ENCODE measurements around the gene PTGR2. TPM values are rescaled to one million over a fixed set of nuclear protein-coding genes. Genes with fewer than 3 reads are reported as not detected.
A peak's percentile ranks its signal among the peaks of the same experiment; 100 is the strongest.
"Not testable (repeated sequence)": the region's sequence is repeated elsewhere in the genome, so short reads cannot be mapped to it uniquely, and the experiment has no call there.

Gene PTGR2
- total RNA-seq, 1 donor from 2014 or later = 37.4 TPM

- H3K9me3 ChIP-seq (replicated peaks) = no peaks in the 10 kb centered on the region
- H3K4me3 ChIP-seq = no peak overlapping the region
- H3K36me3 ChIP-seq = no peaks in the 10 kb centered on the region
- intact Hi-C loops (cut with micrococcal nuclease) = no loop called here
- peak overlapping the region; percentile 21 for H3K27ac ChIP-seq (replicated peaks)
- peaks cover 13% of the 10 kb centered on the region for H3K4me1 ChIP-seq
- no peak for TF ChIP-seq CTCF (IDR thresholded peaks at IDR 0.05; ENCODE audit: borderline replicate concordance)
- H3K27me3 ChIP-seq (ENCODE audit: low read depth) = no peaks in the 10 kb centered on the region
- DNase-seq = no peak
These were observed 18.6 kb upstream of the PTGR2 start for GRCh38 chr14:73833034-73833433.

DNA sequence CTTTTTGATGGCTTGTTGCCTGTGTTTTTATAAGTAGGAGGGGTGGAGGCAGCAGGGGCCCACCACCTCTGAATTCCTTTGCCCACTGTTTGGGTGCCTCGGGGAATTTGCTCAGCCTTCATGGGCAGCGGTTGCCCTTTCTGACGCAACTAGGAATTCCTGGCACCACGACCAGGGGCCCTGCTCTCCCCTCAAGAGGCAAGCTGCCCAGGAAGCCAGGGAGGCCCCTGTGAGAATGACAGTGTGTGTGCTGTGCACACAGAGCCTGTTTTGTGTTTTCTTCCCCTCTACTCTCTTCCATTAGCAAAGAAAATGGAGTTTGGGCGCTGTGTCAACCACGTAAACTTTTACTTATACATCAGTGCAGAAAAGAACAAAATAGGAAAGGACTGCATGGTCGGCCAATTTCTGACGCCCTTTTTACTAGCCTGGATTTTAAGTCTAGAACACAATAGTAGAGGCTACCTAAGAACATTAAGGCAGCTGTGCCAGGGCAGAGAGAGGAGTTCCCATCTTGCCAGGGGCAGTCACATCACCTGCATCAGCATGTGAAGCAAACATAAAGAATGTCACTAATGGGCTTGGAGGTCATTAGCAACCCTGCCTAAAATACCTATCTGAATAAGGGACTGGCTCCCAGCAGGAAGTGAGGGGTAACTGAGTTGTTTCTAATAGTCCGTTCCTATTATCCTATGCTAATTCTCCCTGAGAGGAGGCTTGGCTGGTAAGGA lies 17.9 kb upstream of the PTGR2 start:
- Histone ChIP-seq H3K4me1 (peaks cover 13% of the 10 kb centered on the region), H3K27ac (replicated peaks) (peak overlapping the region; percentile 21), H3K27me3 (ENCODE audit: low read depth) (no peaks in the 10 kb centered on the region), H3K4me3 (no peak overlapping the region), H3K9me3 (replicated peaks) (no peaks in the 10 kb centered on the region), H3K36me3 (no peaks in the 10 kb centered on the region)
- peak; percentile 27 for DNase-seq
- intact Hi-C loops (cut with micrococcal nuclease) = no loop called here
- TF ChIP-seq CTCF (IDR thresholded peaks at IDR 0.05; ENCODE audit: borderline replicate concordance) = no peak

DNA sequence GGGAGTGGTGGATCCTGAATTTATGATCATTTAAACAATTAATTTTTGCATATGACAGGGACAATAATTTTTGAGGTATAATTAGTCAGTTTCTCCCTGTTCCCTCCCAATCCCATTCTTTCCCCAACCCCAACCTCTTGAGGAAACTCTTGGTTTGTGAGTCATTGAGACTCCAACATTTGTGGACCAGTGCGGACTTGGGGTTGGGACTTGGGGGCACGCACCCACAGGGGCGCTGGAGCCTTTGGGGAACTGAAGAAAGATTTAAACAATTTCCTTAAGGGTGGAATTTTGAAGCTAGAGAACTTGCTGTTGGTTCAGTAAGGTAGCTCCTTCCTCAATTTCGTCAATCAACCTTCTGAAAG lies 17.4 kb upstream of the PTGR2 start:
- Histone ChIP-seq H3K4me3 (no peak overlapping the region), H3K4me1 (peaks cover 13% of the 10 kb centered on the region), H3K9me3 (replicated peaks) (no peaks in the 10 kb centered on the region), H3K36me3 (no peaks in the 10 kb centered on the region), H3K27me3 (ENCODE audit: low read depth) (no peaks in the 10 kb centered on the region), H3K27ac (replicated peaks) (no peak overlapping the region)
- intact Hi-C loops (cut with micrococcal nuclease) = no loop called here
- DNase-seq = no peak
- TF ChIP-seq CTCF (IDR thresholded peaks at IDR 0.05; ENCODE audit: borderline replicate concordance) = no peak

- H3K36me3 ChIP-seq; DNase-seq; H3K4me3 ChIP-seq; H3K4me1 ChIP-seq; intact Hi-C loops (cut with micrococcal nuclease); H3K27ac ChIP-seq (replicated peaks); H3K27me3 ChIP-seq (ENCODE audit: low read depth); H3K9me3 ChIP-seq (replicated peaks): not testable (repeated sequence)
These were observed 13.2 kb upstream of the PTGR2 start for GRCh38 chr14:73838293-73839034.

DNA sequence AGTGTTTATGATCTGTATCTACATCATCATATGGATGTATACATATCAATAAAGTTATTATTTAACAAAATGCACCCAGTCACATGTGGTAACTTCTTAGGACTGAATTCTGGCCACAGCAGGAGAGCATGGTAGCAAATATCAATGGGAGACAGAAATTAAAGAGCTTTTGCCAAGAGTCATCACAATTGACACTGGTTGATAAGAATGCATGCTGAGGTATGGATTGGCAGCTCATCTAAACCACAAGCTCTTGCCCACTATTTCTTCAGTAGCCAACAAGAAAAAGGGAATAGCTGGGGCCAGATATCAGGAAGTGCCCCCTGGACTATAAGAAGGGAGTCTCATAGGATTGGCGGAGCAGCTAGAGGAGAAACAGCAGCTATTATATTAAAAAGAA lies 9.4 kb upstream of the PTGR2 start:
- no peaks in the 10 kb centered on the region for H3K27me3 ChIP-seq (ENCODE audit: low read depth)
- no peak for DNase-seq
- H3K9me3 ChIP-seq (replicated peaks) = peaks cover 5% of the 10 kb centered on the region
- no peaks in the 10 kb centered on the region for H3K36me3 ChIP-seq
- H3K27ac ChIP-seq (replicated peaks) = no peak overlapping the region
- intact Hi-C loops (cut with micrococcal nuclease) = no loop called here
- no peak for TF ChIP-seq CTCF (IDR thresholded peaks at IDR 0.05; ENCODE audit: borderline replicate concordance)
- H3K4me3 ChIP-seq = no peak overlapping the region
- H3K4me1 ChIP-seq = no peaks in the 10 kb centered on the region

DNA sequence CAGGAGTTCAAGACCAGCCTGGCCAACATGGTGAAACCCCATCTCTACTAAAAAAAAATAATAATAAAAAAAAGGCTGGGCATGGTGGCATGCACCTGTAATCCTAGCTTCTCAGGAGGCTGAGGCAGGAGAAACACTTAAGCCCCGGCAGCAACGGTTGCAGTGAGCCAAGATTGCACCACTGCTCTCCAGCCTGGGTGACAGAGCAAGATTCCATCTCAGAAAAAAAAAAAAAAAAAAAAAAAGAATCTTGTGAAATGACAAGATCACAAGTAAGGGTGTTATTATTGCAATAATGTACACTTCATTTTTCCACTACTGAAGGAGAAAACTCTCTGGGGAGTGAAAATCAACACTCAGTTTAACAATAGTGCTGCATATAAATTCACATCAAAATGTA lies 8.8 kb upstream of the PTGR2 start:
- Histone ChIP-seq H3K9me3 (replicated peaks) (peaks cover 5% of the 10 kb centered on the region), H3K4me3 (no peak overlapping the region), H3K27ac (replicated peaks) (no peak overlapping the region), H3K4me1 (no peaks in the 10 kb centered on the region), H3K36me3 (no peaks in the 10 kb centered on the region), H3K27me3 (ENCODE audit: low read depth) (no peaks in the 10 kb centered on the region)
- no peak for TF ChIP-seq CTCF (IDR thresholded peaks at IDR 0.05; ENCODE audit: borderline replicate concordance)
- DNase-seq = no peak
- intact Hi-C loops (cut with micrococcal nuclease) = no loop called here

Data from left ventricle myocardium inferior (tissue), 1 donor.